Activated CD4-positive, alpha-beta T cell treated with anti-CD3 and anti-CD28 coated beads, Interleukin-2, Interleukin-4, amounts not matched to agents 100 ng/mL and 50 ng/mL, durations not matched to agents 16 hours and 8 hours (primary cell): ENCODE measurements around the gene SLC8A1.

ENCODE experiments used
- DNase-seq: peaks from one replicate; pipeline ENCODE4 v3.0.0-alpha.2; 2020; ENCODE audit warnings: low spot score

Gene SLC8A1

DNA sequence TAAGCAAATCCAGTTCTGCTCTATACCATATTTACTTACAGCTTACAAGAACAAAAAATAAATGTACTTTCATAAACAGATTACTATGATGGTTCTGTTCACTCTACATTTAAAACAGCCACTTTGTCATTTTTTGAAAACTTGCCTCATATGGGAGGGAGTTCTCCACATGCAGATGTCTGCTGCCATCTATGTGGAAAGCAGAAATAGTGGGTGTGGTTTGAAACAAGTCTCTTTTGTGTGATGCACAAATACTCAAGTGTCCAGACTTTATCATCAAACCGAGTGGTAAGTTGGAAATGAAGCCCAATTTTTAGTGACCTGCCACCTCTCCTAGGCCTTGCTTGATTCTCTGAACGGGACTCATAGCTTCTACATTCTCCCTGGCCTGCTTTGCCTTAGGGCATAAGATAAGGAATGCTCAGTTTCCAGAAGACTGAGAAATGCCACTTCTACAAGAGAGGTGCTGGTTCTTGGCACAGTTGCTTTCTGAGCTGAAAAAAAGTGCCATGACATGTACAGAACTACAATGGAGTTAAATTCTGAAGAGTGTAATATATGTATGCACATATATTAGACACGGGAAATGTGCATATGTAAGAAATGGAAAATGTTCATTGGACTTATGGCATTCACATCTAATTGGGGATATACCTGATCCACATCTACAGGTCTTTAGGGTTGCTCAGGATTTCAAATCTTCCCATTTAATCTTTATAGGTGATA lies 221.0 kb downstream of the SLC8A1 start:
- DNase-seq = no peak

DNA sequence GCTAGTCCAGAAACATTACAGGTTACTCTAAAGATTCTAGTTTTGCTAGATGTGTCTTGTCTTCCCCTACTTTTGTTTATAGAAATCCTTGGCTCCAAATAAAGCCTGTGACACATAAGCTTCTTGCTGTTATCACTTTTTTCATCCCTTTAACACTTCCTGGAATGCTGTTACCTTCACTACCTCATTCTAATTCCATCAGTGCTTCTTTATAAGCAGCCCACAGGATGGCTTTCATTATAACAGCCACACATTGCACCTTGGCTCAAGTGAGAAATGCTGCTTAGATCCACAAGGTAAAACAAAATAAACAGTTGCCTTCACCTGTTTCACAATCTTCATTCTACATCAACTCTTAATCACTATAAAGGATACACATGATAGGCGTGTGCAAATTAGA lies 221.7 kb downstream of the SLC8A1 start:
- DNase-seq = no peak

DNA sequence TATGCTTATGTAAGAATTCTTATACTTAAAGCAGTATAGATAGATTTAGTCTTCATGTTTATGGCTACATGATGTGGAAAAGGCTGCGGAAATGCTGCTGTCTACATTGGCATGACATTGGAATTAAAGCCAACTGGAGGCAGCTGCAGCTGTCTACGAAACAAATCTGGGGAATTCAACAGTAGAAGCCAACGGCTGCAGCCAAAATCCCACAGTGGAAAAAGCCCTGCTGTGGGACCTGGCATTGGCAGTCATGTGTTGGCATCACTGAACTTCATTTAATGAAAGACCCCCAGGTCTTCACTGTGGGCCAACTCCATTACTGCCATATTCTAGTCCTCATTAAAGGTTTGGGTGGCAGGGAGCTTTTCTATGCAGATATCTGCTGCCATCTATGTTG lies 223.6 kb downstream of the SLC8A1 start:
- no peak for DNase-seq

DNA sequence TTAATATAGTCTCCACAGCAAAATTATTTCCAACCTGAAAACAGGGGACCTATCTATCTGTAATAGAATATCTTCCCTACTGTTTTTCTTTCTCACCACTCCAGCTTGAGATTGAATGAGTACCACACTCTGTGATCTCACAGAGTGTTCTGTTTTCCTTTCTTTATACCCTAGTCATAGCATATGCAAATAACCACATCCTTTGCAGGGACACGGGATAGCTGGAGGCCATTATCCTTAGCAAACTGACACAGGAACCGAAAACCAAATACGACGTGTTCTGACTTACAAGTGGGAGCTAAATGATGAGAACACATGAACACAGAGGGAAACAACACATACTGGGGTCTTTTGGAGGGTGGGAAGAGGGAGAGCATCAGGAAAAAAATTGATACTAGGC lies 224.7 kb downstream of the SLC8A1 start:
- DNase-seq = no peak

DNA sequence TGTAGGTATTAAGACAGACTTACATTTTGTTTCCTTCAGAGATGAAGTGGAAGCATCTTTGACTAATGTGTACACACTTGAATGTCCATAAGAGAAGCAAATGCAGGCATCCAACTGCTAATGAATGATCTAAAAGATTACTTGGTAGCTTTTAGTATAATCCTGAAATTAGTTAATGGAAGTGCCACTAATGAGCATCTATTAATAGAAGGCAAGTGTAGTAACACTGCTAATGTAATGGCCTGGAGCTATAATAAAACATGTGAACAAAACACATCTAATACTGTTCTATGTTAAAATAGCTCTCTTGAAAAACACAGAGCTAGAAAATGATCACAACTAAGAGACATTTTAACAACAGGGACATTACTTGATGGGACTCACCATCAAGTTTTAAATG lies 225.3 kb downstream of the SLC8A1 start:
- DNase-seq = no peak

DNA sequence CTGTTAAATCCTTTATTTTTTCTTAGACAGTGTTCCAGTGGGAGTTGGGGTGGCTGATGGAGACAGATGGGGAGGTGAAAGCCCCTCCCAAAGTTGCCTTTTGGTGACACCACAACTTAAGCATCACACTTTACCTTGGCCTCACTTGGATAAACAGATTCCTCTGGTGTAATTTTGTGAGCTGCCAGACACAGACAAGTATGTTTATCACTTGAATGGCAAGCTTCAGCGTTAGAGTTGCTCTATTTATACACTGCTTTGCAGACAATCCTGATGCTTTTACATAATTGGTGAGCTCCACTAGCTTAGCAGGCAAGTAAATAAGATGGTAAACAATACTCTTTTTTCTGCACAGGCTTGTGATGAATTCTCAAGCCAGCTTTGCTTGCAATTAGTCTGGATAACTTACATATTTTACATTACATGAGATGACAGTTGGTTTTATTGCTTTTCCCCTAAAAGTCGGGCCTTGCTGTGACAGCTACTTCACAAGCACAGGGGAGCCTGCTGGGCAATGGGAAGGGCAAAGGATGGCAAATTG lies 226.2 kb downstream of the SLC8A1 start:
- no peak for DNase-seq

DNA sequence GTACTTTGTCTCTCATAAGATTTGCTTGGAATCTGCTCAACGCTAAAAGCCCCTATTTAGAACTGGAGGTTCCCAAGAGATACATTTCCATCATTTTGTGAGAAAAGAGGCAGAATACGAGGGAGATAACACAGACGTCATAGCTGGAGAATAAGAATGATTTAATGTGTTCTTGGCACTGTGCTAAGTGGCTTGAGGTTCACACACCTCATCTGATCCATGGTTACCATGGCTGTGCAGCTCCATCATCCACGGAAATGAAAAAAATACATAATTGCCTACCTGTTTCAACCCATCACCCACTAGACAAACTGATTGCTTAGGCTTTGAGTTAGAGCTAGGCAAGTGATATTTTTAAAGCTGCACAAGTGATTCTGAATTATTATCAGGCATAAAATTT lies 227.6 kb downstream of the SLC8A1 start:
- no peak for DNase-seq

DNA sequence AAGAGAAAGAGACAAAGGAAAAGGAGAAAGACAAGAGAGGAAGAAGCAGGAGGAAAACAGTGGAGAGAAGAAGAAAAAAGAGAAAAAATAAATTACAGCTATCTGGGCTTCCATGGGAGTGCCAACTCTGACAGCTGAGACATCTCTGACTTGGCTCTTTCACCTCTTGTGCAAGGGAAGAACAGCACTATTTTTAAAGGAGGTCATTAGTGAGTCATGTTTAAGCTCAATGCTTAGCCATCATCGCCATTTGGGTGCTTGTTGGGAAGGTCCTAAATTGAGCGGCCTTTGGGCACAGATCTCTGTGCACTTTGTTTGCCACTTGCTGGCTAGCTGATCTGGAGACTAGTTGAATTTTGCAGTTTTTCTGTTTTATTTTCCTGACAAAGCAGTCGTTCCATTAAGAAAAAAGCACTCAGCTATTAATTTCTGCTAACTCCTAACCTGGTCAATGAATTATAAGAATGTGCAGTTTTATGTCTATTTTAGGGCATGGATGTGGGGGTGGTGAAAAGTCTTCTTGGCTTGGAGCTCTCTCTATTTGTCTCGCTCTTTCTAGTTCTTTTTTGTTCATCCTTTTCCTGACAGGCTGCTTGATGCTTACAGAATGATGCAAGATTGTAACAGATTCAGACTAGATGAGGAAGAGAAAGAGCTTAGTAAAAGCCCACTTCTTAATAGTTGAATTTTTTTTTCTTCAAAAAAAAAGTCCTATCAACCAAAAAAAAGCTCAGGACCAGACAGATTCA lies 231.5 kb downstream of the SLC8A1 start:
- DNase-seq = no peak

DNA sequence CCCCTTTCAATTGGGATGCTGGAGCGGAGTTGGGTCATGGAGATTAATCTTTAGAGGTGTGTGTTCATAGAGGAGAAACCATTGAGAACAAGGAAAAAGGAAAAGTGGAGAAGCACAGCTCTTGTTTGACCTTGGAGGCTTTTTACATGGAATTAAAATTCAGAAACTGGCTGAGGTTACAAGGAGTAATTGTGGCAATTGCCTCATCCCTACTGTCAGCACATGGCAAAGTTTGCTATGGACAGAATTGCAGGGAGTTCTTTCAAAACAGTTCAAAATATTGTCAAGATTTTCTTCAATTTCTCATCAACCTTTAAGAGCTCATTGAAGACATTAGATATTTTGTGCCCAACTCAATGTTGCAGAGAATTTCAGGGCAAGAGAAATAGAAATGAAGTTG lies 232.7 kb downstream of the SLC8A1 start:
- DNase-seq = no peak

DNA sequence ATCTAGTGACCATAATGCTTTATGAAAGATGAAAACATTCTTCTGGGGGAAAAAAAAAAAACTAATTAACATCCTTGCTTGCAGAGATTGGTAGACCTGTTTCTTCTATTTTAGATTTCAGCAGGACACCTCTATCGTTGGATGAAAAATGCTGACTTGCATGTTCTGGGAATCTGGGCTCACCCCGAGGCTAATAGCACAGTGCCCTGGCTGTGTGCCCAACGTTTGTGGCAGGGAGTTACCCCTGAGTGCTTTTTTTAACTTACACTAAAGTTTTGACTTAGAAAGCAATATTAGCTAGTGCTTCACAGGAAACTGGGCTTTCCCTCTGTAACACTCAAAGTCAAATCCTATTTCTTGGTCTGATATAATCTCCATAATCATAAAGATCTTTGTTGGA lies 233.2 kb downstream of the SLC8A1 start:
- DNase-seq = no peak

DNA sequence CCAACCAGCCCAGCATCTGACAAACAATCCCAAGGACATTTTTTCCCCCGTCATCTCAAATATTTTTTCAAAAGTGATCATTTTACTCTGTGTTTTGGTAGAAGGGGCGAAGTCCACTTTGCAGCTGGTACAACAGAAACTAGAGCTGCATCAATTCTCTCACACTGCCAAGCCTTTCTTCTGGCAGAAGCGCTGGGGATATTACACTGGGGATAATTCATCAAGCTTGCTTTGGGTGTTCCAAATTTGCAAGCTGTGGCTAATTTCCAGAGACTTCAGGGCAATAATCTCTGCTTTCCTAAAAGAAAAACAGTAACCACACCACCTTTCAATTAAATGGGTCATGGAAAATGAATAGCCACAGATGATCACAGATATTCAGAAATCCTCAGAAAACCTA lies 238.3 kb downstream of the SLC8A1 start:
- no peak for DNase-seq

DNA sequence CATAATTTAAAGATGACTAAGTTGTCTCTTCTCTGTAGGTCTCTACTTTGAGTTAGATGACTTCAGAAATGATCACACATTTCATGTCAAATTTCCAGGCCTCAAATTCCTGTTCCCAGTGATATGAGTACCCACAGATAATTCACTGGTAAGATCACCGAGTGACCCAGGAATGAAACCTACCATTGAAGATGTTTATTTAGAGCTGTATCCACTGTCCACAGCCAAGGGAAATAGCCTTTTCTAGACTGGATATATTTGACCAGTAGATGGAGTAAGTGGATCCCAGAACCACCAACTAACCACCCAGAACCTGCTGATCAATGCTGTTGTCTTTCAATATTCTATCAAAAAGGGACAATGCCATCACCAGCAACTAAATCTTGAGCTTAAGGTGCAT lies 238.8 kb downstream of the SLC8A1 start:
- DNase-seq = no peak

DNA sequence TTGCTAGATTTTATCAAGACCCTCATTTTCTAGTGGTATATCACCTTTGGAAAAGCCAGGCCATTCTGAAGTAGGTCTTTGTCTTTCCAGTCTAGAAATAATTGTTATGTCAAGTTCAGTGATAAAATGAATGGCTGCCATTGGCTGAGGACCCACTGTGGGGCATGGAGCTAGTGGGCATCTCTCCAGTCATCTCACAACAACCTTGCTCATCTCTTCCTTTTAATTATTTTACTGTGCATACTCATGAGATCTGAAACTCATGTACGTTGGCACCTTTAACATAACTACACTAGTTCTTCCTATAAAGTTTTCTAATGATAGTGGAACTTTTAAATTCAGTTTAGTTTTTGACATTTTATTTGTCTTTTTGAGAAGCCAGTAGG lies 240.9 kb downstream of the SLC8A1 start:
- no peak for DNase-seq

DNA sequence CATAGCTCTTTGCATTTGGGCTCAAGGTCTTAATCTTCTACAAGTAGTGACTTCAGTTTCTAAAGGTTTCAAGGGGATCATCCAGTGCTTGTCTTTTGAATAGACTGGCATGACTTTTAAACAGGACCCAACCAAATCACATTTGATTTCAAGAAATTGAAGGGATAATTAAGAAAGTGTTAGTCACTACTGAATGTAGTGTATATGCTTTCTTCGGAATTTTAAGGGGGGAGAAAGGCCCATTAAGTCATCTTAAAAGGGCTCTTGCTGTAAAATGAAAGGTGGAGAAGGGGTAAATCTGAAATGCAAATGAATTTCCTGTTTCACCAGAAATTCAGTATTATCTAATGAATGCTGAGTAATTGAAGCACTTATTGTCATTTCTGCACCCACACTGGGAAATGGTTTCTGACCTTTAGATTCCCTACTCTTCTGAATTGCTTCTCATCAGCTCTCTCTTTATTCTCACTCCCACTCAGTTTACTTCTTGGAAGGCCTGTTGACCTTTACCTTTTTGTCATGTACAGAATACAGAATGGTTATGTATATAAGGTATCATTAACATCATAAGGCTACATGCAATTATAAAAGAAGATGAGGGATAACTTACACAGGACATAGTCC lies 241.4 kb downstream of the SLC8A1 start:
- DNase-seq = no peak

DNA sequence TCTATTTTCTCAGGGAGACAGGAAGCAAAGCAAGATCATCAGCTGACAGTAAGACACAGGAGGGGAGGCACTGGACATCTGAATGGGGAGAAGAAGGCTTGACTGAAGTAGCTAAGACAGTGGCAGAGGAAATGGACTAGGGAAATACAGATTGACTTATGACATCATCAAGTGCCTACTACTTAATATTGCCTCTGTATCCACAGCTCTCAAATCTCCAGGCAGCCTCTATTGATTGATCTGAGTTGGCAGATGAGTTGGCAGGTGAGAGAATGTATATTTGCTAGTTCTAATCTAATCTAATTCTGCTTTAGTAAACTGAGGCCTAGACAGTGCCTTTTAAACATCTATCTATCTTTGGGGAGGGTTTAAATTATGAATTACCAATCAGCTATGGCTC lies 242.1 kb downstream of the SLC8A1 start:
- DNase-seq = no peak

DNA sequence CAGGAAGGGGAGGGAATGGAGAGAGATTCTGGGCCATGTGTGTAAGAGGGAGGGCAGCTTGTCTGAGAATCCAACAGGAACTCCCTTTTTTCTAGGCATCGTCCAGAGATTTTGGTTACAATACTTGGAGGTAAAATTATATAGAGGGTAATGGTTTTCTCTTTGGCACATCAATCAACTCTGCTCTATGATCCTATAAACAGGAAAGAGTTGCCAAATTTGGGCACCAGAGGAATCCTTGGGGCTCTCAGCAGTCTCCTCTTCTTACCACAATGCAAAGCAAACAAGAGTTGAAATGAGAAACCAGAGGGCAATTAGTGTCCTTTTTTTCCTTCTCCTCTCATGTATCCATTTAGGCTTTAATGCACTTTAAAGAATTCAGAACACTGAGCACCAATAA lies 243.4 kb downstream of the SLC8A1 start:
- no peak for DNase-seq

DNA sequence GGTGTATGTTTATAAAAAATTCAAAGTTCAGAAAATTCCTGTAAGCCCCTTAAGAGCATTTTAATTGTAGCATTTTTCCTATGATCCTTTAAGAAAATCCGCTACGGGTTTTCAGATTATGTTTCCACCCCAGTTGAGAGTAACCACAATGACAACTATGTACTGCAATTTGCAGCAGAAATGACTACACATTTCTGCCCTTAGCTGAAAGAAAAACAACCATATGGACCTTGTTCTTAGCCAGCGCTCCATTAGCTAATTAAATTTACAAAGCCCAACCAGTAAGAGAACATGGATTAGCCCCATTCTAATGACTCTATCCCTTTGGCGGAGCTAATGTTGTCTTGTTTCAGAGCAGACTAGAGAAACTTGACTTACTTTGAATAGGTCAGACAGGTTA lies 247.6 kb downstream of the SLC8A1 start:
- no peak for DNase-seq

DNA sequence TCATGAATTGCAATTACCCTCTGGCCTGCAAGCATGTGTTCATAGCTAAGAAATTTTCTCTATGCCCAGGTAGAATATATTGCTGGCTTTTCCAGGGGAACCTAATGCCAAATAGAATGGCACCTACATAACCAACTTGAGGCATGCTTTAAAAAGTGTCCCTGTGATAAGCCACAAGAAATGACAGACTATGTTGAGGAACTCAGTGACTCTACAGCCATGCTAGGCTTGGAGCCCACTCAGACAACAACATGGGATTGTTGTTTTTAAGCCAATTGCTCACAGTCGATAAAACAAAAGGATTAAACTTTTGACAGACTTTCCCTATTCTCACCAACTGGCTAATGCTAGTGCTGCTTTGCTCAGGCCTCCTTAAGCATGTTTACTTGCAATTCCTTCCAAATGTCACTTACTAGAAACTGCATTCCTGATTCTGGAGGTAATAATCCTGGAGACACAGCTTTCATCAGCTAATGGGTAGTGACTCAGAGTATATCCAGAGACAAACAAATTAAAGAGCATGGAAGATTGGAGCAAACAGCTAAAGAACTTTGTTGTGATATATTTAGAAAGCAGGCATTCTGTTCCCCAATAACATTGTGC lies 249.0 kb downstream of the SLC8A1 start:
- no peak for DNase-seq

DNA sequence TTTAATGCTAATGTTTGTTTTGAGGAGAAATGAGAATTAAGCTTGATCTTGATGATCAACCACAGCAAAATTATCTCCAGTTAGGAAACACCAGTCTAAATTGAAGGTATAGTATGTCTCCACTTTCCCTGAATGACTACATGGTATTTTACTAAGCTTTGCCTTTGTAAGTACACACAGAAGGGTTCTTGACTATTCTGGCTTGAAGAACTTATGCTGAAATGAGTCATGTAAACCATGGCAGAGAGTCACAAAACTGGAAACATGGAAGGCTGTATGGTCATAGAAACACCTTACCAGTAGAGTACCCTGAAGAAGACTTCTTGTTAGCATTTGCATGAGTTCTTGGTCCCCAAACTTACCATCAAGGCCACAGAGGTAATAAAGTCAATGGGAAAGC lies 250.5 kb downstream of the SLC8A1 start:
- DNase-seq = no peak

DNA sequence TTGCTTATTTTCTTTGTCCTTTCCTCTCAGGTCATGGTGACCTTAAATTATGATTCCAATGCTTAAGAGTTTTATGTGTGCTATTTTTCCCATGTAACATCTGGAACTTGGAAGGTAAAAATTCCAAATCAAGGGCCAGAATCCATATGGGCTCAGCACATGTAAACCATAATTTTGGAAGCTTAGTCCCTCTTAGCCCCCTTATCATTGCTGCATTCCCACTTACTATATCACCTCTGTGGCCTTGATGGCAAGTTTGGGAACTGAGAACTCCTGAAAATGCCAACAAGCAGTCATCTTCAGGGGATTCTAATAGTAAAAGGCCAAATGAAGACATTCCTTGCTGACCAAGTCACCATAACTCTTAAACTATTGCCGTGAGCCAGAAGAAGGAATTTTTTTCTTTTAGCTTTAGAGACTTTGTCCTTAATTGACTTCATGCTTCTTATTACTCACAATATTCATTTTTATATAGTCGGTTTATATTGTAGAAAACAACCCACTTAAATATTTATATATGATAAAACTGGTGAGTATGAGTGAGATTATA lies 251.4 kb downstream of the SLC8A1 start:
- DNase-seq = no peak

DNA sequence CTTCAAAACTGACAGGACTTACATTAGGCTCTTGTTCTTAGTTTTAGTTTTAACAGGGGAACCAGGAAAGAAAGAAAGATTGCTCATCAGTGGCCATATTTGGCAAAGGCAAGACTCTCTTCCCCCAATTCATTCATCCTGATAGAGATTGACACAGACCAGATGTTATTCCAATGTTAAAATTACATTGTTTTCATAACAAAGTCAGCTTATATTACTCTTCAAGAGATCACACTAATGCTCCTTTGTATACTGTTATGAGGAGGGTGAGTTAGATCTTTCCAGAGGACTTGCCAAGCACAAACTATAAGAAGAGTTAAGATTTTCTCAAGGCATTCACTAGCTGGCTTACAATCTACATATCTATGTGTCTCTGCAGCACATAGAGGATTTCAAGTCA lies 252.1 kb downstream of the SLC8A1 start:
- no peak for DNase-seq

DNA sequence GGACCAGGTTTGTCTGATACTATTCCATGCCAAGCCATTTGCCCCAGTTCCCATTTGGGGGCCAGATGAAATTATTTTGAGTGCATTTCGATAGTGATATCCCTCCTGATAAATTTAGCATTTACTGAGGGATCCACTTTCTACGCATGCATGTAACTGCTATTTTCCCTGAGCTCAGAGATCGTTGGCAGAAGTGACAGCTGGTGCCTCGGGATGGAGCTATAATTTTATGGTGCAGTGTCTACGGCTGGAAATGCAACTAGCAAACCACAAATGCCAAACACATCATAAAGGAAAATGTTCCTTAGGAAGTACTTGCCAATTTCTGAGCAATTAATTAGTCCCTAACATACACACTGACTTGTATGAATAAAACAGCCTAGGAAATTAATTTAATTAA lies 254.8 kb downstream of the SLC8A1 start:
- DNase-seq = no peak

DNA sequence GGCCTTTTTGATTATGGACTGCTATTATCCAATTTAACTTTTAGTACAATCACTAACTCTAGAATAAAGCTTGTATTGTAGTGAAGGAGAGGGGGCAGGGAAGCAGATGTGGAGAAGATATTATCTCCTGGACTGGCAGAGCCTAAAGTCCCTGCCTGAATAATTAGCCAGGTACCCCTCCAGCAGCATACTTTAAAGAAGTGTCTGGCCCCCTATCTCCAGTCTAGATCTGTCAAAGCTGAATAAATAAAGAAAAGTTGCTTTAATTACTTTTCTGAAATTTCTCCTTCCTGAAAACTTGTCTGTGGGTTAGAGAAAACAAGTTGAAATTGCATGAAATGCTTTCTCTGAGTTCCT lies 258.2 kb downstream of the SLC8A1 start:
- no peak for DNase-seq
